Iris pigment epithelial cell (primary cell): ENCODE data around the gene PRRX2.

ENCODE experiments used
- DNase-seq: peaks from one replicate; pipeline ENCODE4 v3.0.0-alpha.2; 2011; ENCODE audit warnings: low read depth

PRRX2 gene

GRCh38 chr9:129679537-129679936 lies 14.1 kb downstream of the PRRX2 start:
- no peak for DNase-seq

- DNase-seq = no peak
These were observed 16.5 kb downstream of the PRRX2 start for GRCh38 chr9:129681924-129682323.

GRCh38 chr9:129682381-129682780 lies 16.9 kb downstream of the PRRX2 start:
- no peak for DNase-seq

GRCh38 chr9:129685220-129685932 lies 19.9 kb downstream of the PRRX2 start:
- peak; percentile 54 for DNase-seq

- DNase-seq = no peak
These were observed 20.4 kb downstream of the PRRX2 start for GRCh38 chr9:129685933-129686259.

- DNase-seq = no peak
These were observed 21.3 kb downstream of the PRRX2 start for GRCh38 chr9:129686736-129687135.

- DNase-seq = no peak
These were observed 21.9 kb downstream of the PRRX2 start for GRCh38 chr9:129687391-129687790.

GRCh38 chr9:129688285-129689043 lies 23.0 kb downstream of the PRRX2 start:
- DNase-seq = no peak

GRCh38 chr9:129692534-129692933 lies 27.1 kb downstream of the PRRX2 start:
- DNase-seq = no peak

GRCh38 chr9:129693741-129694140 lies 28.3 kb downstream of the PRRX2 start:
- DNase-seq = no peak

GRCh38 chr9:129694243-129694646 lies 28.8 kb downstream of the PRRX2 start:
- no peak for DNase-seq

GRCh38 chr9:129695870-129696269 lies 30.4 kb downstream of the PRRX2 start:
- no peak for DNase-seq

GRCh38 chr9:129696944-129697655 lies 31.7 kb downstream of the PRRX2 start:
- peak; percentile 49 for DNase-seq

- peak; percentile 67 for DNase-seq
These were observed 32.3 kb downstream of the PRRX2 start for GRCh38 chr9:129697656-129698253.

GRCh38 chr9:129698254-129698757 lies 32.9 kb downstream of the PRRX2 start:
- peak; percentile 20 for DNase-seq

- no peak for DNase-seq
These were observed 35.6 kb downstream of the PRRX2 start for GRCh38 chr9:129701054-129701453.

GRCh38 chr9:129701549-129701948 lies 36.1 kb downstream of the PRRX2 start:
- DNase-seq = peak; percentile 10

GRCh38 chr9:129702589-129703520 lies 37.4 kb downstream of the PRRX2 start:
- DNase-seq = peak; percentile 22

- DNase-seq = peak; percentile 67
These were observed 38.4 kb downstream of the PRRX2 start for GRCh38 chr9:129703667-129704355.

- no peak for DNase-seq
These were observed 39.4 kb downstream of the PRRX2 start for GRCh38 chr9:129704807-129705206.

GRCh38 chr9:129708793-129709192 lies 43.3 kb downstream of the PRRX2 start:
- no peak for DNase-seq
